Activated CD4-positive, alpha-beta T cell treated with anti-CD3 and anti-CD28 coated beads, Interleukin-2, Interleukin-6, amounts not matched to agents 100 ng/mL and 50 ng/mL, durations not matched to agents 16 hours and 8 hours (primary cell): ENCODE data around the gene FHOD3.

ENCODE experiments used
- DNase-seq: peaks from one replicate; pipeline ENCODE4 v3.0.0-alpha.2; 2020

Gene FHOD3

DNA sequence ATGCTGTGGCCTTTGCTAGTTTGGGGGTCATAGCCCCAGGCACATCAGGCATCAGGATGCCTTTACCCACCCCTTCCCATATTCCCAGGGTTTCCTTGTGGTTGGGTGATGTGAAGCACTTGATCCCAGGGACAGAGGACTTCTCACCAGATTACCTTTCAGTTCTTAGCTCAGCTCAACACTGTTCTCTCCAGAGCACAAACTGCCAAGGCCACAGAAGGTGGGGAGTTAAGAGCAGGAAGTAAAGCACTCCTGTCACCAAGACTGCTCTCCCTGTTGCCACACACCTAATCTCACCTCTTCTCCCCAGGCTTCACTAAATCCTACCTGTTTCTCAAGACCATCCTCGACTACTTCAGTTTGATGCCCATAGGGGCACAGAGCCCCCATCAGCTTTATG, 25.9 kb downstream of the FHOD3 start:
- no peak for DNase-seq

DNA sequence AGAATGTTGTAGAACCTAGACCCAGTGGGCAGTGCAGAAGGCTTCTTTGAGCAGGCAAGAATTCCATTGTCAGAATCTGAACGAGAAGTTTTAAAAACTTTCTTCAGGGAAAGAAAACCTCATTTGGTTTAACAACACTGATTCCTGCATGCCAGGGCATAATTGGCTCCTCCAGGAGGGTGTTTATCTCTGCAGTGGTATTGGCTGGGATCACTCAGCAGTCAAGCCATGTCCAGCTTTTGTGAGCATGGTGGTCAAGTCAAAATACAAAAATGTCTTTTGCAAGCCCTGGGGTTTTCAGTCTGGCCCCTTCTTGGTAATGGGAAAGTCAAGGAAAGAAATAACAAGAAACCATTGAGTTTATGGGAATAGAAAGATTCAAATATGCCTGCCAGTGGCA, 28.3 kb downstream of the FHOD3 start:
- no peak for DNase-seq

DNA sequence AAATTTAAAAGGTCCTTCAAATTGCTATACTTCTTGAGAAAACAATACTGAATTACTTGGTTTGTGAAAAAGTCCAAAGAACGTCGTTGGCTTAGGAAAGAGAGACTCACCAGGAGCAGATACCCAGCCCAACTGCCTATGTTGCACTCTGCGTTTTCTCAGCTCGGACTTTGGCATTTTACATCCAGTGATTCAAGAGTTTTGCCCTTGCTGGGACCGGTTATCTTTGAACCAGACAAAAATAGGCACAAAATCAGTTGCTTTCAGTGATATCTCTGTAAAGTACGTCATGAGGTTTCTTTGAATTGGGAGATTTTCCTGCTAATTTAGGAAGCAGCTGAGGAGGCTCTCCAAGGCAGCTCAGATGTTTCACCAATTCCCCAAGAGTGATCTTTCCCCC, 29.3 kb downstream of the FHOD3 start:
- no peak for DNase-seq

DNA sequence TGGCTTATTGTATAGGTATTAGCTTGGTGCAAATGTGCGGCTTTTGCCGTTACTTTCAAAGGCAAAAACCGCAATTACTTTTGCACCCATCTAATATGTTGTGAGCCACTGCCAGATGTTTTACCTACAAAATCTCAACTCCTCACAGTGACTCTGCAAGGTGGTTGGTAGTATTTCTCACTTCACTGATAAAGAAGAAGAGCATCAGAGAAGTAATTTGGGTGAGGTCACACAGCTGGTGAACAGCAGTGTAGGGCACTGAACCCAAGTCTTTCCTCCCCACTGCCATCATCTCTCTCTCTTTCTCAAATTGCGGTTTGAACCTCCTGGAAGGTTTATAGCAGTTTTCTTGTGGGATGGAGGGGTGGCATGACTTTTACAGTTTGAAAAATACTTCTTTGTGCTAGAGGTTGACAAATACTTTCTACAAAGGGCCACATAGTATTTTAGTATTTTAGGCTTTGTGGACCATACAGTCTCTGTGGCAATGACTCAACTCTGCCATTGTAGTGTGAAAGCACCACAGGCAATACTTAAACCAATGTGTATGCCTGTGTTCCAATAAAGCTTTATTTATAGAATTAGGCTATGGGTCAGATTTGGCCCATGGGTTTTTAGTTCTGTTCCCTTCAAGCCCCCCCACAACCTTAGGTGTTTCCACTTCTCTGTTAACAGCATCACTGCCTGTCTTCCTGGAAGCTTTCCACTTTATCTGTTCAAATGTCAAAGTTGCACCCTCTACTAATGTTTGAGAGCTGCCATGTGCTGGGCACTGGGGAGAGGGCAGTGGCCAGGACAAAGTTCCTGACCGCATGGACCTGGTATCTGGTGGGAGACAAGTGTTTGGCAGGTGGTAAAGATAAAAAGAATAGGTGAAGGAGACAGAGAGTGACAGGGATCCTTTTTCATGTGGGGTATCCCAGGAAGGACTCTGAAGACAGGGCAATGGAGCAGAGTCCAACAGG, 30.1 kb downstream of the FHOD3 start:
- DNase-seq = no peak

DNA sequence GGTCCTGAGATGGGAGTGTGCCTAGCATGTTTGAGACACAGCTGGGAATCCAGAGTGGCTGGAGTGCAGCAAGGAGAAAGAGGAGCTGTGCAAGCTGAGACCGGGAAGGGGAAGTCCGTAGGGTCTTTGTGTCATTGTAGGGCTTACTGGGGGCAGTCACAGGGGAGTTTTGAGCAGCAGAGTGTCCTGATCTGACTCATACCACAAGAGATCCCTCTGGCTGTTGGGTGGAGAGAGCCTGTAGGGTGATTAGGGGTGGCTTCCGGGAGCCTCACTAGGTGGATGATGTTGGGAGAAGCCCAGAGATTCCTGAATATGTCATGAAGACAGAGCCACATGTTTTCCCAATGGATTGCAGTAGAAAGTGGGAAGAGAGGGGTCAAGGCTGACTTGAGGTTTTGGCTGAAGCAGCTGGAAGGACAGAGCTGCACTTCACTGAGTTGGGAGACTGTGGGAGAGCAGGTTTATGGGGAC, 30.9 kb downstream of the FHOD3 start:
- no peak for DNase-seq

DNA sequence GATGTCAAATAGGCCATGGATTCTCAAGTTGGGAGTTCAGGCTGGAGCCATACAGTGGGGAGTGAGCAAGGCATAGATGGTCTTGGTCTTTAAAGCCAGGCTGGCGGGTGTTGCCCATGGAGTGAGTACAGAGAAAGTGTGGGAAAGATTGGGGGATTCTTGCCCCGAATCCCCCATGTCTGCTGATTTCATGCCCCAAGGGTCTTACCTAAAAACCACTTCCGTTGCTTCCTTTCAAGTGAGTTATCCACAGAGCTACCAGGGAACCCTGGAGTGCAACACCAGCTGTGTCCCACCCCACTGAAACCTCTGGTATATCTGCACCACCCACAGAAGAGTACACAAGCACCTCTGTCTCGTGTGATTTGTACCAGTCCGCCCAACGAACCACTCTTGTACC, 31.4 kb downstream of the FHOD3 start:
- DNase-seq = no peak

DNA sequence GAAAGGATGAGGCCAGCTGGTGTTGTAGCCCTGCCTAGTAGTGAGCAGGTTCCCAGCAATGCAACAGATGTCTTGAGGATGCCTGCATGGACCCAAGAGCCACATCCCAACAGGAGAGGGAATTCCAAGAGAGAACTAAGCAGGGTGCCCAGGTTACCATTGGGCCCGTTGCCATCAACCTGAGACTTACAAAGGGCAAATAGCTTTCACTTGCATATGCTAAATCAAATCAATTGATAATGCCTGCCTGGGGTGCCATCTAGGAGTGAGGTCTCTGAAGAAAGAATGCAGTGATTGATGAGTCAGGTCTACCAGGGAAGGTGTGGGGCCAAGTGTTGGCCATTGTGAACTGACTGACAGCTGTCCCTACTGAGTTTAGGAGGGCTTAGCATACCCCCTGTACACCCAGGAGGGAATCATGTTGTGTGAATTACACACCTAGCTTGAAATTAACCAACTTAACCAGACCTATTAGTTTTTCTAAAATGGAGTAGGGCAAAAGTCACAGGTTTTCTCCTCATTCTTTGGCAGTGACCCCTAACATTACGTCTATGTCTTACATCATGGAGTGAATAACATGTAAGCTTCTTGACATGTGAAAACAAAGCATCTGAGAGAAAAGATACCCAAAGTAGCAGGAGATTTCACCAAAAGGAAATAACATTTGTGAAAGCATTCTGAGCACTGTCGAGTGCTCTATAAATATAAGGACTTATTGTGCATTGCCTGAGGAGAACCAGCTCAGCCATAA, 32.3 kb downstream of the FHOD3 start:
- DNase-seq = no peak

DNA sequence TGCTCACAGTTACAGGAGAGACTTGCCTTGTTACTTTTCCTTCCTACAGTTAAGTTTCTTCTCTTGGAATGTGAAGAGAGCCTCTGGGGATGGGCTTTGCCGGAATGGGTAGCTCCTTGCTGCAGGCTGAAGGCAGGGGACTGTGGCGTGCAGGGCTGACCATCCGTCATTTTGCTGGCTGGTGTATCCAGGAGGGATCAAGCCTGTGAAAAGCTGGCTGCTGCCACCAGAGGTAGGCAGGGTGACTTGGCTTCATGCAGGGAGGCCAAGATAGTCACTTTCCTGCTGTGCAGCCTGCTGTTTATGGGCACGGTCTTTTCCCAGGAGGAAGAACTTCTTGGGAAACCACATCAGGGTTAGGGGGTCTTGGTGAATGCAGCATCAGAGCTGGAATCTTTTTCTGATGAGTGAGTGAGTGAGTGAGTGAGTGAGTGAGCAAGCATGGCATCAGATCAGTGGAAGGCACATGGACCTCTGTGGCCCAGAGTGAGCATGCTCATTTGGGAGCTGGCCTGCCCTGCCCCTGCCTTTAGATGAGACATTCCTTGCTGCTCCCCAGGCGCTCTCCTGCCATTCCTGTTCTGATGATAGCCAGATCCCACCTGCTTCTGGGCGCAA, 33.0 kb downstream of the FHOD3 start:
- DNase-seq = no peak

DNA sequence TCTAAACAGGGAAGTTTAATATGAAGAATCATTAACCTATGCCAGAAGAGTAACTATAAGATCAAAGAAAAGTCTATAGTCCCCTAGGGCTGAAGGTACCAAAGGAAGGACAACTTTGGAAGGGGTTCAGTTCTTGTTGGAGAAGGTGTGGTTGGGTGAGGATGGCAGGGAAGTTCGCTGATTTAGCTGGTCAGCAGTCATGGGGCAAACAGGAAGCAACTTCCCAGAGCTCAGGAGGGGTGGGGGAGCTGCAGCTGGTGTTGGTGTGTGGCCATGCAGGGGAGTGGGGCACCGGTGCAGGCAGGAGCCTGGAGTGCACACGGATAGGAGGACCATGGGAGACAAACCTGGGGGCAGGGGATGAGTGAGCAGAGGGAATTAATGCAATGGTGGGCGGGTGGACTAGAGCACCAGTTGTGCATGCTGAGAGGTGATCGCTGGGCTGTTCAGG, 34.0 kb downstream of the FHOD3 start:
- no peak for DNase-seq

DNA sequence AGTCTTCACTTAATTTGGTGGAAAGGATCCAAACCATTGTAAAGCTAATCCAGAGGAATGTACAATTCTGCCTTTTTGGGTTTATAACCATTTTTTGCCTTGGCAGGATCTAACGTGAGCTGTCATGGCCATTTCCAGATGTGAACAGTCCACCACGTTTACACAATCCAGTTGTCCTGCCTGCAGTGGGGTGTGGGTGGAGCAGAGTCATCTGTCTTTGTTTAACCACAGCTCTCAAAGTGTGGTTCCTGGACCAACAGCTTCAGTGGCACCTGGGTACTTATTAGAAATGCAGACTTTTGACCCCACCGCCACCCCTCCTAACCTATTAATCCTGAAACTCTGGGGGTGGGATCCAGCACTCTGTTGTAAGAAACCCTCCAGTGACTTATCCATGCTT, 35.9 kb downstream of the FHOD3 start:
- DNase-seq = no peak

DNA sequence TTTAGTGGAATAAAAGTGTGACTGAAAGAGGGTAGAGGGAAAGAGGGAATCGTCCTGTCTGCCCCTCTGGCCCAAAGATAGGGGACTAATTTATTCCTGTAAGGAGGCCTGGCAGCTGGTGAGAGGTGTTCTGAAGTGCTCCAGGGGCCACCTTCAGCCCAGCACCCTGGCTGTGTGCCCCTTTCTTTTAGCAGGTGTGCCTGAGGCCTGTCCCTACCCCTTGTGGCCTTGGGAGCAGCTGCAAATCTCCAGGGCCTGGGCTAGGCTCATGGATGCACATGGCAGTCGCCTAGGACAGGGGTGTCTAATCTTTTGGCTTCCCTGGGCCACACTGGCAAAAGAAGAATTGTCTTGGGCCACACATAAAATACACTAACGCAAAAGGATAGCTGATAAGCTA, 37.3 kb downstream of the FHOD3 start:
- no peak for DNase-seq

DNA sequence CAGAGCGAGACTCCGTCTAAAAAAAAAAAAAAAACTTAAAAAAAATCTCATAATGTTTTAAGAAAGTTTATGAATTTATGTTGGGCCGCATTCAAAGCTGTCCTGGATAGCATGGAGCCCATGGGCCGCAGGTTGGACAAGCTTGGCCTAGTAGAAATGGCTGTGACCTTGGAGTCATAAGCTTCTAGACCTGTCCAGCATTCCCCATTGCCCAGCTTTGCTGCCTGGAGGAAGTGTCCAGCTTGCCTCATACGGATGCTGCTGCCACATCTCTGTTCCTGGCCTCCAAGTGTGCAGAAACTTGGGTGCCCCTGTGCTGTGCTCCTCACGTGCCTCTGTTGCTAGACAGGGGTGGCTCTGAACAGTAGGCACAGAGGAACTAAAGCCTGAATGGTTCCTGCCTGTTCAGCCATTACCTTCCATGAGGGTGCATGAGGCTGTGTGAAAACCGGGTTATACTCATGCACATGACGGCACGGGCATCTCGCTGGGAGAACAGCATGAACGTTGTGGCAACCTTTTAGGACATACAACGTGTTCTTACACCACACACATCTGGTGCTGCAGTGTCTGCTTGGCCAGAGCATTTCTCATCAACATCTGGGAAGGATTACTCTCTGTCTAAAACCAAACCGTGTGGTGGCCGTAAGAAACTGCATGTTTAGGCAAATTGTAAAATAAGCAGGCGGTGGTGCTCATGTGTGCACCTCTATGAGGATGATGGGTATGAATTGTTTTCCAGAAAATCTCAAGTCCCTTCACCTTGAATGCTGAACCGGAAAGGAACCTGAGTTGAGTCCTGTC, 38.2 kb downstream of the FHOD3 start:
- no peak for DNase-seq

DNA sequence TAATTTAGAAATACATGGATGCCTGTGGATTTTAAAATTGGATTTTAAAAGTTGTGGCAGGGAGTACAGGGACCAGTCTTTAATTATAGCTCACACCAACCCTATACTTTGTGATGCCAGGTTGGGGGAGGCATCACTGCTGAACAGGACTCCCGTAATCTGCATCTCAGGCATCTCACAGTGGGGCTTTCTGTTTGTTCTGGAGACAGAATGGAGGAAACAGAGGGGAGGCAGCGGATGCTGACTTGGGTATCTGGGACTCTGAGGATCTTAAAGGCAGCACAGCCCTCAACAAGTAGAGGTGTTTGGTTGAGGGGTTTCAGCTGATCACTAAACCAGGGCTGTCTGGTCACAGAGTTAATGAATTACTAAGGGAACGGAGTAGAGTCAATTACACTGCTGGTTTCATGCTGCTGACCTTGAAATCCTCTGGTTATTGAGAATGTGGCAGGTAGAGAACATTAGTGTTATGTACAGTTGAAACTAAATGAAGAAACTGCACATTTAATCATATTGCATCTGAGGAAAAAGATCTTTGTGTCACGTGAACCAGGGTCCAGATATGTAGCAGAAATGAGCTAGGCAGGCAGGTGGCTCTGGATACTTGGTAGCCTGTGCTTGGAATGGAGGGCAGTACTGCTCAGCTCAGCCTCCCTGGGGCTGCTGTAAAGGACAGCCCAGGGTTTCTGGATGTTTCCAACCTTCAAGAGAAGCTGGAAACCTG, 40.3 kb downstream of the FHOD3 start:
- DNase-seq = no peak

DNA sequence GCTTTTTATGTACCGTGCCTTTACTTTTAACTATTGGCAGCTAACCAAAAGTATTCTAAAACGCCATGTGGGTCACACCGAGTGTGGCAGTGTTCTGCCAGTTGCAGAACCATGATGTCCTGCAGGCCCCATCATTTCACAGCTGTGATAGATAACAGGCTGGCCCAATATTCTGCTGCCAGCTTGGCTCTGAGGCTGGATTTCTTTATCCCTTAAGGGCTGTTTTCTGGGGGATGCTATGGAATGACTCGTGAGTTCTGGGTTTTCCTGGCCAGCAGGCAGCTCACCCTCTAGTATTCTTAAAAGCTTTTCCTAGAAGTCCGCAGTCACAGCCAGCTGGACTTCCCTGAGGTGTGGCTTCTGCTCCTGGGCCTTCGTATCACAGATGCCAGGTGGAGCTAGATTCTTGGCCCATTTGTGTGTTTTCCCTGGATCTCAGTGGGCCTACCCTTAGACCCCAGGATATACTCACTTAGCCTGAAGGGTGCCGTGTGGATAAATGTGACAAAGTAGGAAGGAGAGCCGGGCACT, 41.0 kb downstream of the FHOD3 start:
- no peak for DNase-seq

DNA sequence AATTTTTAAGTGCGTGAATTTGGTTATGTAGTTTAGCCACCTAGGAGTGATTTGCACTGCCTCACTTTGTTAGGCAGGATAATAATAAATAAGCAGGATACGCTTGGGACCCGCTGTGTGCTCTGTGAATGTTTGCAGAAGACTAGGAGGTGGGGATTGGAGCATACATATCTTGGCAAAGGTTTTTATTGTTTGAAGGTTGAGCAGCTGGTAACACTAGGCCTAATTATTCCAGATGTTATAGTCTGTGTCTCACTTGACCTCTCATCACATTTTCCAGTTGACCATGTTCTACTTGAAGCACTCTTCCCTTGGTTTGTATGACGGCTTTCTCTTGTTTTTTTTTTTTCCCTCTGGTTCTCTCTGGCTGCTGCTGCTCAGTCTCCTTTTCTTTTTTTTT, 42.7 kb downstream of the FHOD3 start:
- no peak for DNase-seq

DNA sequence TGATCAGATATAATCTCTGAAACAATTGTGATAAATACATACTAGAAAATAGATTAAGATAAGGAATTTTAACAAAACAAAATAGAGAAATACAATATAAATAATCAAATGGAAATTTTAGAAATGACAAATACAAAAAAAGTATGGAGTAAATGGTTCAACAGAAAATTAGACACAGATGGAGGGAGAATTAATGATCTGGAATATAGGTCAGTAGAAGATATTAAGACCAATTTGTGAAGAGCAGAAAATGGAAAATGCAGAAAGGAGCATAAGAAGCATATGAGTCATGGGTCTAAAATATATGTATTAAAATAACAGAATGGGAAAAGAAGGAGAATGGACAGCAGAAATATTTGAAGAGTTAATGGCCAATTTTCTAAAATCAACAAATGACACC, 44.4 kb downstream of the FHOD3 start:
- DNase-seq = no peak

DNA sequence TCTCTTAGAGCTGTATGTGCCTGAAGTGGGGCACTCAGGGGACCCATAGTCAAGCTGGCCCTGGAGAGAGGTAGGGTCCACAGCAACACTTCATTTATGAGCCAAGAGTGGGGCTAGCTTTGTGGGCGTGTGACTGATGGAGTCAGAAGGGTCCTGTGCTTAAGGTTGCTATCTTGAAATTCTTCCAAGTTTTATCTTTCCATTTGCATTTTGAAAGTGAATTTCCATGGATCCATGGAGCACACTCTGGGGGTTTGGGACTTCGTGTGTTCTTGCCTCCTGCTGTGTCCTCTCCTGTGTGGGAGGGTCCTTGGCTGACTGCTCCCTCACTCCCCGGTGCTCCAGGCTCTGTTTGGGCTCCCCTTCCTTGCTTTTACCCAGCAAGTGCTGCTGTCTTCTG, 50.8 kb downstream of the FHOD3 start:
- DNase-seq = no peak

DNA sequence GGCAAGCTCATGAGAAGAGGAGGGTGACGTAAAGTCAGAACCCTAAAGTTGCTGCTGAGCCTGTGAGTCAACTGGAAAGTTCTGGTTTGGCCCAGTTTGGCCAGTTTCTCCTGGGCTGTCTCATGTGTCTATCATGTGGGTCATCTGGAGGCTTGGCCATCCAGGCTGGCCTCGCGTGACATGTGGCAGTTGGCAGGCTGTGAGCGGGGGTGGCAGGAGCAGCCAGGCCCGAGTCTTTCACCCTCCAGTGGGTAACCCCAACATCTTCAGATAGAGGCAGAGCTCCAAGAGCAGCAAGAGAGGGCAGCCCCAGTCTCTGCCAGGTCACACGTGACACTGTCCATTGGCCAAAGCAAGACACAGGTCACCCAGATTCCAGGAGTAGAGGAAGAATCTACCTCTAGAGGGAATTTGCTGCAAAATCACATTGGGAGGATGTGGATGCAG, 51.5 kb downstream of the FHOD3 start:
- DNase-seq = no peak

DNA sequence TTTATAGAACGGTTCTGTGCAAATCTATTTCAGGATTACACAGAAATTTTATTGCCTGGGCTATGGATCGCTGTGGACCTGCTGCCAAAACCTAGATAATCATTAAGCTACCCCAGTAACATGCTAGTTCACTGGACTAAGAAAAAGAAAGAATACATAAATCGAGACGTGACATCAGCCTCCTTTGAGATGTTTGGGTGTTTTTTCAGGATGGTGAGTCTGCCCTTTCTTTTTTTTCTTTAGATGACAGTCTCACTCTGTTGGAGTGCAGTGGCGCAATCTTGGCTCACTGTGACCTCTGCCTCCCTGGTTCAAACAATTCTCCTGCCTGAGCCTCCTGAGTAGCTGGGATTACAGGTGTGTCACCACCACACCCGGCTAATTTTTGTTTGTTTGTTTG, 52.0 kb downstream of the FHOD3 start:
- no peak for DNase-seq

DNA sequence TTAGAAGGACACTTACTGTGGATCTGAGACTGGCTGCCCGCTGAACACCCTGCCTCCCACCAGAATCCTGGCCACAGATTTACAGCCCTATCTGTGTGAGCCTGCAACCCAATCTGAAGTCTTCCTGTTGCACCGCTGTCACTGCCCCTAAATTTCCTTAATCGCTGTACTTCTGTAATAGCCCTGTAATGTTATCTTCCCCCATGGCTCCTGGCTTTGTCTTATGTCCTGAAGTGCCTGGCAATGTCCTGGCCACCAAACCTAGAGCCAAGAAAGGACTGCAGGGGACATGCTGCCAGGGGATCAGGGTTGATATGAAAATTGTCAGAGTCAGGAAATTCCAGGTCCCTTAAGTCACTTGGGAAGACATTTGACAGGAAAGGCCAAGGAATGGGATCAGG, 52.7 kb downstream of the FHOD3 start:
- DNase-seq = no peak

DNA sequence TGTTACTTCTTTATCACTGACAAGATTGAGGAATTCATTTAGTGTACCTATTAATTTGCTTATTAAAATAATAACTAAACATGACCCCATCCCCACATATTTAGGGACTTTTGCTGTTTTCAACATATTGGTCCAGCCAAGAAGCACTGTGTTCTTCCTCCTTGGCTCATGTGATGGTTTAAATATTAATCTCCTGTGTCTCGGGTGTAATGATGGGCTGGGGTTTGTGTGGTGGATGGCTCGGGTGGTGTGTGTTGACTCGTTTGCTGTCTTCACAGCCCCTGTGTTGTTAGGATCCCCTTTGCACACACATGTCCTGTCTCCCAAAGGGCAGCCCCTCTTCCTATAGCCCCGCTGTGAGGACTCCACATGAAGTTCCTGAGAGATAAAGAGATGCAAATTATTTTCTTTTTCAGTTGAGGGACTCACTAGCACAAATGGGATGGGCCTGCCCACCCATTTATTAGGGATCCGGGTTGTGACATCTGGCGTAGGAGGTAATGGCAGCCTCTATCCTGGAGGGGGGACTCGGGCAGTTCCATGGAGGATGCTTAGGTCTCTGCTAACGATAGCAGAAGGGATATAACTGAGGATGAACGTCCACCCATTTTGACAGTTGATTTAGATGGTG, 53.4 kb downstream of the FHOD3 start:
- no peak for DNase-seq
